ENCODE data around the gene IL7R. TPM values are rescaled to one million over a fixed set of nuclear protein-coding genes. Genes with fewer than 3 reads are reported as not detected.

IL7R gene
- total and polyA plus RNA-seq, 2 donors from 2014 or later = 0.34 to 53.7 TPM

DNA sequence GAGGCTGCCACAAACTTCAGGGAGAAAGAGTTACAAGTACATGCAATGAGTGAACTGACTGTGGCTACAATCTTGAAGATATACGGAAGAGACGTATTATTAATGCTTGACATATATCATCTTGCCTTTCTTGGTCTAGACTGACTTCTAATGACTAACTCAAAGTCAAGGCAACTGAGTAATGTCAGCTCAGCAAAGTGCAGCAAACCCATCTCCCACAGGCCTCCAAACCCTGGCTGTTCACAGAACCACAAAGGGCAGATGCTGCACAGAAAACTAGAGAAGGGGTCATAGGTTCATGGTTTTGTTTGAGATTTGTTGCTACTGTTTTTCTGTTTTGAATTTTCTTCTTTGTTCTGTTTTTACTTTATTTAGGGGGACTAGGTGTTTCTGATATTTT is 21.0 kb downstream of the IL7R start:
- no peak for FAIRE-seq
- no peak overlapping the region for H3K27ac ChIP-seq (ENCODE audit: low read depth in 2 of 2, low read length in 2 of 2)
- H3K27me3 ChIP-seq (ENCODE audit: control insufficient read depth, insufficient read depth, low read length) = no peaks in the 10 kb centered on the region
- no peak overlapping the region for H3K9ac ChIP-seq (ENCODE audit: low read length in 3 of 3)
- H3K4me3 ChIP-seq (ENCODE audit: low read length in 3 of 3) = no peak overlapping the region
- intact Hi-C loops (cut with DNase I) = no loop called here
- TF ChIP-seq, protein P1, sequence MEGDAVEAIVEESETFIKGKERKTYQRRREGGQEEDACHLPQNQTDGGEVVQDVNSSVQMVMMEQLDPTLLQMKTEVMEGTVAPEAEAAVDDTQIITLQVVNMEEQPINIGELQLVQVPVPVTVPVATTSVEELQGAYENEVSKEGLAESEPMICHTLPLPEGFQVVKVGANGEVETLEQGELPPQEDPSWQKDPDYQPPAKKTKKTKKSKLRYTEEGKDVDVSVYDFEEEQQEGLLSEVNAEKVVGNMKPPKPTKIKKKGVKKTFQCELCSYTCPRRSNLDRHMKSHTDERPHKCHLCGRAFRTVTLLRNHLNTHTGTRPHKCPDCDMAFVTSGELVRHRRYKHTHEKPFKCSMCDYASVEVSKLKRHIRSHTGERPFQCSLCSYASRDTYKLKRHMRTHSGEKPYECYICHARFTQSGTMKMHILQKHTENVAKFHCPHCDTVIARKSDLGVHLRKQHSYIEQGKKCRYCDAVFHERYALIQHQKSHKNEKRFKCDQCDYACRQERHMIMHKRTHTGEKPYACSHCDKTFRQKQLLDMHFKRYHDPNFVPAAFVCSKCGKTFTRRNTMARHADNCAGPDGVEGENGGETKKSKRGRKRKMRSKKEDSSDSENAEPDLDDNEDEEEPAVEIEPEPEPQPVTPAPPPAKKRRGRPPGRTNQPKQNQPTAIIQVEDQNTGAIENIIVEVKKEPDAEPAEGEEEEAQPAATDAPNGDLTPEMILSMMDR (IDR thresholded peaks at IDR 0.05; ENCODE audit: borderline replicate concordance, extremely low read depth, insufficient read depth) = no peak
- no peaks in the 10 kb centered on the region for H3K36me3 ChIP-seq (ENCODE audit: control insufficient read depth in 2 of 3, insufficient read depth in 3 of 3, low read length in 3 of 3)
- DNase-seq = no peak
- H3K4me1 ChIP-seq (ENCODE audit: control insufficient read depth in 2 of 3, insufficient read depth in 2 of 3, low read depth in 1 of 3, low read length in 3 of 3) = no peaks in the 10 kb centered on the region
- no peaks in the 10 kb centered on the region for H3K9me3 ChIP-seq (ENCODE audit: control insufficient read depth in 2 of 3, insufficient read depth in 1 of 3, low read length in 3 of 3)

DNA sequence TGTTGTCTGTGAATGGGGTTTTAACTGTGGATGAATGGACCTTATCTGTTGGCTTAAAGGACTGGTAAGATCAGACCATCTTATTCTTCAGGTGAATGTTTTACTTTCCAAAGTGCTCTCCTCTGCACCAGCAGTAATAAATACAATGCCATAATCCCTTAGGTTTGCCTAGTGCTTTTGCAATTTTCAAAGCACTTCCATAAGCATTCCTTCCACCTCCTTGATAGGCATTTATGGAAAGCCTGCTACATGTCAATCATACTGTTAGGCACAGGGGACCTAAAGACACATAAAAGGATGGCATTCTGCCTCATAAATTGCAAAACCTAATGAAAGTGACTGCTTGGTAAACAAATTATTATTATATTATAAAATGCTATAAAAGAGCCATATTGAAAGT is 21.4 kb downstream of the IL7R start:
- H3K36me3 ChIP-seq (ENCODE audit: control insufficient read depth in 2 of 3, insufficient read depth in 3 of 3, low read length in 3 of 3) = no peaks in the 10 kb centered on the region
- H3K9me3 ChIP-seq (ENCODE audit: control insufficient read depth in 2 of 3, insufficient read depth in 1 of 3, low read length in 3 of 3) = no peaks in the 10 kb centered on the region
- H3K4me3 ChIP-seq (ENCODE audit: low read length in 3 of 3) = no peak overlapping the region
- DNase-seq = no peak
- no peaks in the 10 kb centered on the region for H3K27me3 ChIP-seq (ENCODE audit: control insufficient read depth, insufficient read depth, low read length)
- no peaks in the 10 kb centered on the region for H3K4me1 ChIP-seq (ENCODE audit: control insufficient read depth in 2 of 3, insufficient read depth in 2 of 3, low read depth in 1 of 3, low read length in 3 of 3)
- FAIRE-seq = no peak
- intact Hi-C loops (cut with DNase I) = no loop called here
- TF ChIP-seq, protein P1 (IDR thresholded peaks at IDR 0.05; ENCODE audit: borderline replicate concordance, extremely low read depth, insufficient read depth) = no peak
- H3K27ac ChIP-seq (ENCODE audit: low read depth in 2 of 2, low read length in 2 of 2) = no peak overlapping the region
- no peak overlapping the region for H3K9ac ChIP-seq (ENCODE audit: low read length in 3 of 3)

DNA sequence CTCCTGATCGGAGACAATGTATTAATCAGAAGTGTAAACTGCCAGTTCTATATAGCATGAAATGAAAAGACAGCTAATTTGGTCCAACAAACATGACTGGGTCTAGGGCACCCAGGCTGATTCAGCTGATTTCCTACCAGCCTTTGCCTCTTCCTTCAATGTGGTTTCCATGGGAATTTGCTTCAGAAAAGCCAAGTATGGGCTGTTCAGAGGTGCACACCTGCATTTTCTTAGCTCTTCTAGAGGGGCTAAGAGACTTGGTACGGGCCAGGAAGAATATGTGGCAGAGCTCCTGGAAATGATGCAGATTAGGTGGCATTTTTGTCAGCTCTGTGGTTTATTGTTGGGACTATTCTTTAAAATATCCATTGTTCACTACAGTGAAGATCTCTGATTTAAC is 22.4 kb downstream of the IL7R start:
- no peaks in the 10 kb centered on the region for H3K36me3 ChIP-seq (ENCODE audit: control insufficient read depth in 2 of 3, insufficient read depth in 3 of 3, low read length in 3 of 3)
- H3K9me3 ChIP-seq (ENCODE audit: control insufficient read depth in 2 of 3, insufficient read depth in 1 of 3, low read length in 3 of 3) = no peaks in the 10 kb centered on the region
- TF ChIP-seq, protein P1 (IDR thresholded peaks at IDR 0.05; ENCODE audit: borderline replicate concordance, extremely low read depth, insufficient read depth) = no peak
- no peak overlapping the region for H3K4me3 ChIP-seq (ENCODE audit: low read length in 3 of 3)
- no peaks in the 10 kb centered on the region for H3K27me3 ChIP-seq (ENCODE audit: control insufficient read depth, insufficient read depth, low read length)
- H3K27ac ChIP-seq (ENCODE audit: low read depth in 2 of 2, low read length in 2 of 2) = no peak overlapping the region
- DNase-seq (no peak), FAIRE-seq (no peak)
- no peak overlapping the region for H3K9ac ChIP-seq (ENCODE audit: low read length in 3 of 3)
- intact Hi-C loops (cut with DNase I) = no loop called here
- H3K4me1 ChIP-seq (ENCODE audit: control insufficient read depth in 2 of 3, insufficient read depth in 2 of 3, low read depth in 1 of 3, low read length in 3 of 3) = no peaks in the 10 kb centered on the region

DNA sequence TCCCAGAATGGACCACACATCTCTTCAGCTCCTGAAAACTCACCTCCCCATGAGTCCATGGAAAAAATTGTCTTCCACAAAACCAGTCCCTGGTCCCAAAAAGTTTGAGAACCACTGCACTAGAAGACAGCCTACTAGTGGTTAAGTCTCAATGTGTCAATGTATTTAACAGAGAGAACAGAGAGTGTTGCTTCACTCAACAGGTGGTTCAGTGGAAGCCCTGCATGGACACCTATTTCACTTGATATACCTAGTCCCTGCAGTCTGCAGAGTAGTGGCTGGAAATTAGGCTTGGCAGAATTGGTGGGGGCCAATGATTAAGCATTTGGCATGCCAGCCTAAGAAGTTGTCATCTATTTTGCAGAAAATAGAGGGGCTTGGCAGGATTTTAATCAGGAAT is 23.0 kb downstream of the IL7R start:
- no peaks in the 10 kb centered on the region for H3K27me3 ChIP-seq (ENCODE audit: control insufficient read depth, insufficient read depth, low read length)
- no peaks in the 10 kb centered on the region for H3K9me3 ChIP-seq (ENCODE audit: control insufficient read depth in 2 of 3, insufficient read depth in 1 of 3, low read length in 3 of 3)
- DNase-seq (no peak), FAIRE-seq (no peak)
- intact Hi-C loops (cut with DNase I) = no loop called here
- no peak overlapping the region for H3K9ac ChIP-seq (ENCODE audit: low read length in 3 of 3)
- H3K4me1 ChIP-seq (ENCODE audit: control insufficient read depth in 2 of 3, insufficient read depth in 2 of 3, low read depth in 1 of 3, low read length in 3 of 3) = no peaks in the 10 kb centered on the region
- H3K27ac ChIP-seq (ENCODE audit: low read depth in 2 of 2, low read length in 2 of 2) = no peak overlapping the region
- TF ChIP-seq, protein P1 (IDR thresholded peaks at IDR 0.05; ENCODE audit: borderline replicate concordance, extremely low read depth, insufficient read depth) = no peak
- no peaks in the 10 kb centered on the region for H3K36me3 ChIP-seq (ENCODE audit: control insufficient read depth in 2 of 3, insufficient read depth in 3 of 3, low read length in 3 of 3)
- no peak overlapping the region for H3K4me3 ChIP-seq (ENCODE audit: low read length in 3 of 3)

All from kidney (tissue), 14 donors.